GM19438 (cell line): ENCODE results near the gene OR10G2.

Experiments
- ATAC-seq: cut with Tn5 transposase; IDR thresholded peaks from one replicate; pipeline ENCODE4 v1.9.1; 2021; ENCODE audit warnings: low read depth; ENCODE audit not compliant: unreplicated experiment

OR10G2 gene

DNA sequence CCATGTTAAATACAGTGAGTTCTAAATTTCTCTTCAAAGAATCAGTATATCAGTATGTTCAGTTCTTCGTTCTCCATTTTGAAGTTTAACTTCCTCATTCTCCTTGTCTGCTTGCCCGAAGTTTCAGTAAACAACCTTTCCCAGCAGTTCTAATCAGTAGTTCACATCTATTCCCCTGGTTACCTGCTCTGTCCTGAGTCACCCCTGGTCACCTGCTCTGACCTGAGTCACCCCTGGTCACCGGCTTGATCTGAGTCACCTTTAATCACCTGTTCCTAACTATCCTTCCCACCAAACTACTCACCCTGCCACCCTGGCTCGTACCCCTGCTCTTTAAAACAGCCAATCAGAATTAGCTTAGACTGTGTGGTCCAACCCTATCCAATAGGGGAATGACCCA, 45.4 kb downstream of the OR10G2 start:
- ATAC-seq, result no peak
